OCI-LY1 (cell line): ENCODE measurements around the gene MTG2.

Experiments used
- EZH2 ChIP-seq: fragments of 200-600 bp; sonication (generic), shearing (Covaris generic); IDR thresholded peaks from 2 replicates; pipeline ENCODE4 v1.8.0; 2017; ENCODE audit warnings: borderline replicate concordance, mixed run types, mild to moderate bottlenecking, antibody characterized with exemption, low read length, moderate library complexity, mixed read lengths
- TF ChIP-seq, protein P1 (sequence below): fragments of 200-600 bp; sonication (generic), shearing (Covaris generic); IDR thresholded peaks from 2 replicates; pipeline ENCODE4 v1.5.1; 2017; ENCODE audit warnings: mild to moderate bottlenecking, antibody characterized with exemption, low read length, moderate library complexity, mixed read lengths

DNA sequence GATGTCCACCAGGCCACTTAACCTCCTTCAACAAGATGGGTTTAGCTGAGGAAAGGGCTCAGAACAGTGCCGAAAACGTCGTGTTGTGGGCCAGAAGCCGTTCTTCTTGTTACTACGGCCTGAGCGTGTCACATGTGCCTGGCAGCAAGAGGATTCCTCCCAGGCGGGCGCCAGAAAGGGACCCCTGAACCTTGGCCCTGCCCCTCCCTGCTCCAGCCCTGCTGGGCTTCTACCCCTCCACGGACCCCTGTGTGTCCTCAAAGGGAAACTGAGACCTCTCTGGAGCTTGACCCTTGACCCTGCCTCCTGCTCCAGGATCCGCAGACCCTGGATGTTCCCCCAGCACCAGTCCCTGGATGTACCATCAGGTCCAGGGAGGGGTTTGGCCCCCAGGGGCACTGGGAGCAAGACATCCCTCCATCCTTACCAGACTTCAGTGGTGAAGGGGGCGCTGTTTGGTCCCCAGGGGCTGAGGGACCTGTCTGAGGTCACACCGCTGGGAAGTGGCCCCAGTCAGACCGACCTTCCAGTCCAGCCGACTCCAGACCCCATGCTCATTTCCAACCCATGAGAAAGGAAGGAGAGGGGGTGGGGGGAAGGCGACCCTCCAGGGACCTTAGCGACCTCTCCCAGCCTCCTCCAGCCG, 27.1 kb downstream of the MTG2 start:
- TF ChIP-seq, protein P1, sequence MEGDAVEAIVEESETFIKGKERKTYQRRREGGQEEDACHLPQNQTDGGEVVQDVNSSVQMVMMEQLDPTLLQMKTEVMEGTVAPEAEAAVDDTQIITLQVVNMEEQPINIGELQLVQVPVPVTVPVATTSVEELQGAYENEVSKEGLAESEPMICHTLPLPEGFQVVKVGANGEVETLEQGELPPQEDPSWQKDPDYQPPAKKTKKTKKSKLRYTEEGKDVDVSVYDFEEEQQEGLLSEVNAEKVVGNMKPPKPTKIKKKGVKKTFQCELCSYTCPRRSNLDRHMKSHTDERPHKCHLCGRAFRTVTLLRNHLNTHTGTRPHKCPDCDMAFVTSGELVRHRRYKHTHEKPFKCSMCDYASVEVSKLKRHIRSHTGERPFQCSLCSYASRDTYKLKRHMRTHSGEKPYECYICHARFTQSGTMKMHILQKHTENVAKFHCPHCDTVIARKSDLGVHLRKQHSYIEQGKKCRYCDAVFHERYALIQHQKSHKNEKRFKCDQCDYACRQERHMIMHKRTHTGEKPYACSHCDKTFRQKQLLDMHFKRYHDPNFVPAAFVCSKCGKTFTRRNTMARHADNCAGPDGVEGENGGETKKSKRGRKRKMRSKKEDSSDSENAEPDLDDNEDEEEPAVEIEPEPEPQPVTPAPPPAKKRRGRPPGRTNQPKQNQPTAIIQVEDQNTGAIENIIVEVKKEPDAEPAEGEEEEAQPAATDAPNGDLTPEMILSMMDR: no peak; the same call in 1 of the 2 replicates
- no peak for TF ChIP-seq EZH2
